Measurements from ENCODE around the gene SIX3. TPM values are rescaled to one million over a fixed set of nuclear protein-coding genes. Genes with fewer than 3 reads are reported as not detected.

Gene SIX3
- total RNA-seq, 2 donors from 2014 or later: 1.9 to 5.7 TPM

GRCh38 chr2:44951124-44951523, 9.6 kb downstream of the SIX3 start:
- peaks cover 17% of the 10 kb centered on the region for H3K4me1 ChIP-seq (ENCODE audit: control insufficient read depth, insufficient read depth, low read length)
- H3K9me3 Mint-ChIP-seq: no peaks in the 10 kb centered on the region
- H3K9me3 ChIP-seq (ENCODE audit: control insufficient read depth, low read length): no peaks in the 10 kb centered on the region
- peaks cover 6% of the 10 kb centered on the region for H3K36me3 Mint-ChIP-seq (ENCODE audit: low read depth)
- TF ChIP-seq, protein P1, sequence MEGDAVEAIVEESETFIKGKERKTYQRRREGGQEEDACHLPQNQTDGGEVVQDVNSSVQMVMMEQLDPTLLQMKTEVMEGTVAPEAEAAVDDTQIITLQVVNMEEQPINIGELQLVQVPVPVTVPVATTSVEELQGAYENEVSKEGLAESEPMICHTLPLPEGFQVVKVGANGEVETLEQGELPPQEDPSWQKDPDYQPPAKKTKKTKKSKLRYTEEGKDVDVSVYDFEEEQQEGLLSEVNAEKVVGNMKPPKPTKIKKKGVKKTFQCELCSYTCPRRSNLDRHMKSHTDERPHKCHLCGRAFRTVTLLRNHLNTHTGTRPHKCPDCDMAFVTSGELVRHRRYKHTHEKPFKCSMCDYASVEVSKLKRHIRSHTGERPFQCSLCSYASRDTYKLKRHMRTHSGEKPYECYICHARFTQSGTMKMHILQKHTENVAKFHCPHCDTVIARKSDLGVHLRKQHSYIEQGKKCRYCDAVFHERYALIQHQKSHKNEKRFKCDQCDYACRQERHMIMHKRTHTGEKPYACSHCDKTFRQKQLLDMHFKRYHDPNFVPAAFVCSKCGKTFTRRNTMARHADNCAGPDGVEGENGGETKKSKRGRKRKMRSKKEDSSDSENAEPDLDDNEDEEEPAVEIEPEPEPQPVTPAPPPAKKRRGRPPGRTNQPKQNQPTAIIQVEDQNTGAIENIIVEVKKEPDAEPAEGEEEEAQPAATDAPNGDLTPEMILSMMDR (conservative IDR thresholded peaks at IDR 0.05): no peak
- no peak overlapping the region for H3K9ac ChIP-seq (ENCODE audit: extremely low read depth, low read length, poor library complexity, severe bottlenecking)
- no peak overlapping the region for H3K27ac ChIP-seq (ENCODE audit: low read depth, low read length)
- DNase-seq: no peak
- peaks cover 100% of the 10 kb centered on the region for H3K27me3 ChIP-seq (ENCODE audit: control insufficient read depth, insufficient read depth, low read length, poor library complexity, severe bottlenecking)
- peaks cover 97% of the 10 kb centered on the region for H3K27me3 Mint-ChIP-seq (ENCODE audit: insufficient read depth)
- WGBS, 2 experiments (ENCODE audit: insufficient coverage in 1 of 2, insufficient read length in 1 of 2): 45 to 59% methylated on average over 6 of the region's 6 CpGs
- H3K4me1 Mint-ChIP-seq: peaks cover 41% of the 10 kb centered on the region
- no peak overlapping the region for H3K4me3 Mint-ChIP-seq
- no peak overlapping the region for H3K27ac Mint-ChIP-seq
- H3K4me3 ChIP-seq (ENCODE audit: low read length): no peak overlapping the region
- H3K36me3 ChIP-seq (ENCODE audit: control insufficient read depth, insufficient read depth, low read length): no peaks in the 10 kb centered on the region

GRCh38 chr2:44951714-44952113, 10.2 kb downstream of the SIX3 start:
- Mint-ChIP-seq H3K27me3 (ENCODE audit: insufficient read depth) (peaks cover 97% of the 10 kb centered on the region), H3K27ac (no peak overlapping the region), H3K4me3 (peak overlapping the region; percentile 43), H3K9me3 (no peaks in the 10 kb centered on the region), H3K36me3 (ENCODE audit: low read depth) (peaks cover 6% of the 10 kb centered on the region), H3K4me1 (peaks cover 40% of the 10 kb centered on the region)
- DNase-seq: no peak
- no peak overlapping the region for H3K27ac ChIP-seq (ENCODE audit: low read depth, low read length)
- no peak overlapping the region for H3K4me3 ChIP-seq (ENCODE audit: low read length)
- no peaks in the 10 kb centered on the region for H3K36me3 ChIP-seq (ENCODE audit: control insufficient read depth, insufficient read depth, low read length)
- WGBS, 2 experiments (ENCODE audit: insufficient coverage in 1 of 2, insufficient read length in 1 of 2): 35 to 36% methylated on average over 5 to 8 of the region's 8 CpGs
- TF ChIP-seq, protein P1 (conservative IDR thresholded peaks at IDR 0.05): no peak
- peaks cover 14% of the 10 kb centered on the region for H3K4me1 ChIP-seq (ENCODE audit: control insufficient read depth, insufficient read depth, low read length)
- H3K27me3 ChIP-seq (ENCODE audit: control insufficient read depth, insufficient read depth, low read length, poor library complexity, severe bottlenecking): peaks cover 100% of the 10 kb centered on the region
- H3K9me3 ChIP-seq (ENCODE audit: control insufficient read depth, low read length): no peaks in the 10 kb centered on the region
- no peak overlapping the region for H3K9ac ChIP-seq (ENCODE audit: extremely low read depth, low read length, poor library complexity, severe bottlenecking)

GRCh38 chr2:44952143-44952805, 10.8 kb downstream of the SIX3 start:
- WGBS, 2 experiments (ENCODE audit: insufficient coverage in 1 of 2, insufficient read length in 1 of 2): 1 to 4% methylated on average over 19 to 59 of the region's 59 CpGs
- peaks cover 2% of the 10 kb centered on the region for H3K36me3 Mint-ChIP-seq (ENCODE audit: low read depth)
- H3K4me3 ChIP-seq (ENCODE audit: low read length): peak overlapping the region; percentile 69
- peaks cover 14% of the 10 kb centered on the region for H3K4me1 ChIP-seq (ENCODE audit: control insufficient read depth, insufficient read depth, low read length)
- TF ChIP-seq, protein P1 (conservative IDR thresholded peaks at IDR 0.05): peak; percentile 95
- H3K36me3 ChIP-seq (ENCODE audit: control insufficient read depth, insufficient read depth, low read length): no peaks in the 10 kb centered on the region
- peak overlapping the region; percentile 43 for H3K4me3 Mint-ChIP-seq
- H3K4me1 Mint-ChIP-seq: peaks cover 36% of the 10 kb centered on the region
- H3K9me3 ChIP-seq (ENCODE audit: control insufficient read depth, low read length): no peaks in the 10 kb centered on the region
- H3K9ac ChIP-seq (ENCODE audit: extremely low read depth, low read length, poor library complexity, severe bottlenecking): no peak overlapping the region
- no peak overlapping the region for H3K27ac Mint-ChIP-seq
- DNase-seq: peak; percentile 92
- H3K27me3 ChIP-seq (ENCODE audit: control insufficient read depth, insufficient read depth, low read length, poor library complexity, severe bottlenecking): peaks cover 100% of the 10 kb centered on the region
- H3K27me3 Mint-ChIP-seq (ENCODE audit: insufficient read depth): peaks cover 97% of the 10 kb centered on the region
- no peaks in the 10 kb centered on the region for H3K9me3 Mint-ChIP-seq
- H3K27ac ChIP-seq (ENCODE audit: low read depth, low read length): no peak overlapping the region

Measured in endodermal cell (in vitro differentiated cells).